ENCODE data around the gene EFHD1.
A peak's percentile ranks its signal among the peaks of the same experiment; 100 is the strongest.

Gene EFHD1

GRCh38 chr2:232603283-232603682 lies 30.1 kb upstream of the EFHD1 start:
- in situ Hi-C loops (cut with HindIII; ENCODE audit: low pct_unique_long_range_greater_than_20kb, low sequenced_read_pairs): no loop called here
- DNase-seq (ENCODE audit: low read depth in 1 of 2, low spot score in 1 of 2): no peak
- no peak for TF ChIP-seq JUND (IDR thresholded peaks at IDR 0.05; ENCODE audit: low read depth)

- no peak for TF ChIP-seq JUND (IDR thresholded peaks at IDR 0.05; ENCODE audit: low read depth)
- no peak for DNase-seq (ENCODE audit: low read depth in 1 of 2, low spot score in 1 of 2)
- in situ Hi-C loops (cut with HindIII; ENCODE audit: low pct_unique_long_range_greater_than_20kb, low sequenced_read_pairs): no loop called here
These were observed 28.9 kb upstream of the EFHD1 start for GRCh38 chr2:232604535-232604934.

DNA sequence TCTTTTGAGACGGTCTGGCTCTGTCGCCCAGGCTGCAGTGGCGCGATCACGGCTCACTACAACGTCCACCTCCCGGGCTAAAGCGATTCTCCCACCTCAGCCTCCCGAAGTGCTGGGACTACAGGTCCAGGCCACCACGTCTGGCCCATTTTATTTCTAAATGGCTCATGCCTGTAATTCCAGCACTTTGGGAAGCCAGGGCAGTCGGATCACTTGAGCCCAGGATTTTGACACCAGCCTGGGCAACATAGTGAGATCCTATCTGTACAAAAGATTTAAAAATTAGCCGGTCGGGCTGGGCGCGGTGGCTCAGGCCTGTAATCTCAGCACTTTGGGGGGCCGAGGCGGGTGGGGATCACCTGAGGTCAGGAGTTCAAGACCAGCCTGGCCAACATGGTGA lies 26.4 kb upstream of the EFHD1 start:
- in situ Hi-C loops (cut with HindIII; ENCODE audit: low pct_unique_long_range_greater_than_20kb, low sequenced_read_pairs): no loop called here
- no peak for DNase-seq (ENCODE audit: low read depth in 1 of 2, low spot score in 1 of 2)
- TF ChIP-seq JUND (IDR thresholded peaks at IDR 0.05; ENCODE audit: low read depth): no peak

DNA sequence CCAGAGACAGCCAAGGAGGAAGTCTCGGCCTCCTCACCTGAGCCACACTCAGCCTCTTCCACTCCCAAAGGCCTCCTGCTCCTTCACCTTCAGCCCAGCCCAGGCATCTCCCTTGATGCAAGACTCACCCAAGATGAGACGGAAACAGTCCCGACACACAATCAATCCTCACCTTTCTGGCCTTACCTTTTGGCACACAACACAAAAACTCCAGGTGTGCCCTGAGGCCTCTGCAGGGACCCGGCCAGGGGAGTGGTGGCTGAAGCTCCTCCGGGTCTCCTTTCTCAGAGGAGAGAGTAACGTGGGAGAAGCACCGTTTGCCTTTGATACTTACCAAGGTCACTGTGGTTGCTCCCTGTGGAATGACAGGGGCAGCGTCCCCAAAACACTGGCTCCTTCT lies 23.8 kb upstream of the EFHD1 start:
- DNase-seq (ENCODE audit: low read depth in 1 of 2, low spot score in 1 of 2): no peak
- no peak for TF ChIP-seq JUND (IDR thresholded peaks at IDR 0.05; ENCODE audit: low read depth)
- in situ Hi-C loops (cut with HindIII; ENCODE audit: low pct_unique_long_range_greater_than_20kb, low sequenced_read_pairs): no loop called here

DNA sequence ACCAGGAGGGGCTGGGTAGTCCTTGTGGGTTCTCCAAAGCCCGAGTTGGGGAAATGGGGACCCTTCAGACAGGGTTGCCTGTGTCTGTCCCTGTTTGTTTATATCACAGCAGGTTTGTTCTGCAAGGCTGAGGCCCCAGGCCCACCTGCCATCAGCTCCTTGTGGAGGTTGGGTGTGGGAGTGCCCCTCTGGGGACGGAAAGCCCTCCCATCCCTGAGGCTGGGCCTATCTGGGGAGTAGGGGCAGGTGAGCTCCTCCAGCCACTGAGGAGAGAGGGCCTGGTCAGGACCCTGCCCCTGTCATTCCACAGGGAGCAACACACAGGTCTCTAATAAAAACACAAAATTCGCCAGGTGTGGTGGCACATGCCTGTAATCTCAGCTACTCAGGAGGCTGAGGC lies 23.3 kb upstream of the EFHD1 start:
- TF ChIP-seq JUND (IDR thresholded peaks at IDR 0.05; ENCODE audit: low read depth): no peak
- DNase-seq (ENCODE audit: low read depth in 1 of 2, low spot score in 1 of 2): no peak
- in situ Hi-C loops (cut with HindIII; ENCODE audit: low pct_unique_long_range_greater_than_20kb, low sequenced_read_pairs): no loop called here

DNA sequence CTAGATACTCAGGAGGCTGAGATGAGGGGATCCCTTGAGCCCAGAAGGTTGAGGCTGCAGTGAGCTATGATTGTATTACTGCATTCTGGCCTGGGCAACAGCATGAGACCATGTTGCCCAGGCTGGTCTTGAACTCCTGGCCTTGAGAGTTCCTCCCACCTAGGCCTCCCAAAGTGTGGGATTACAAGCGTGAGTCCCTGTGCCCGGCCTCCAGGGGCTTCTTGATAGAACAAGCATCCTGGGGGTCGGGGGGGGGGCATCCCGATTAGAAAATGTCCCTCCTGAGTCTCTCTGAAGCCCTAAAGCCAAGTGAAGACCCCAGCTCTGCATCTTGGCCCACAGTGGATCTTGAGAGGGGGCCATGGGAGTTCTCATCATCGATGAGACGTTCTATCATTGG lies 22.3 kb upstream of the EFHD1 start:
- in situ Hi-C loops (cut with HindIII; ENCODE audit: low pct_unique_long_range_greater_than_20kb, low sequenced_read_pairs): no loop called here
- no peak for TF ChIP-seq JUND (IDR thresholded peaks at IDR 0.05; ENCODE audit: low read depth)
- DNase-seq (ENCODE audit: low read depth in 1 of 2, low spot score in 1 of 2): no peak

DNA sequence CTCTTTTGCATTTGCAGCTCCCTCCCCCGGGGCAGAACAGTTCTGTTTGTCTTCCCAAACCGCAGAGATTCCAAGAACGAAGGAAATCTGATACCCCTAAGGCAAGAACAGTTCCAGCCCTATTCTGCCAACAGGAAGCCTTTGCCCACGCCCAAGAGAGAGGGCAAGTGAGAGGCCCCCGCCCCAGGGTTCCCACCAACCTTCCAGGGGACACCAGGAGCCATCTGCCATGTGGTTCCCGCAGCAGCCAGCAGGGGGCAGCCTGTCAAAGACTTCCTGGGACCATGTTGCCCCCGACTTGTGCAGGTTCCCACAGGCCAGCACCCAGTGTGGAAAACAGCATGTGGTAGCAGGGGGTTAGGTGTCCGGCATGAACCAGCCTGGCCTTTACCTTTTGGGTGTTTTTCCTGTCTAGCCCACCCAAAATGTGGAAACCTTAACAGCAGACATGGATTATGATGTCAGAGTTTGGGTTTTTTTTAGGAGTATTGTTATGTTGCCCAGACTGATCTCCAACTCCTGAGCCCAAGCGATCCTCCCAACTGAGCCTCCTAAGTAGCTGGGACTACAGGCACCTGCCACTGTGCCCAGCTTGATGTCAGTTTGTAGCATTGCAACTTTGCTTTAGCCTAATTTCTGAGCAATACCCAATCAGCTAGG lies 21.7 kb upstream of the EFHD1 start:
- TF ChIP-seq JUND (IDR thresholded peaks at IDR 0.05; ENCODE audit: low read depth): no peak; the same call in 1 of the 2 replicates
- in situ Hi-C loops (cut with HindIII; ENCODE audit: low pct_unique_long_range_greater_than_20kb, low sequenced_read_pairs): no loop called here
- peak in 1 of 2 experiments; percentile 99 for DNase-seq (ENCODE audit: low read depth in 1 of 2, low spot score in 1 of 2)

GRCh38 chr2:232613538-232614134 lies 19.8 kb upstream of the EFHD1 start:
- no peak for DNase-seq (ENCODE audit: low read depth in 1 of 2, low spot score in 1 of 2)
- no peak for TF ChIP-seq JUND (IDR thresholded peaks at IDR 0.05; ENCODE audit: low read depth)
- in situ Hi-C loops (cut with HindIII; ENCODE audit: low pct_unique_long_range_greater_than_20kb, low sequenced_read_pairs): no loop called here

GRCh38 chr2:232615339-232615738 lies 18.1 kb upstream of the EFHD1 start:
- in situ Hi-C loops (cut with HindIII; ENCODE audit: low pct_unique_long_range_greater_than_20kb, low sequenced_read_pairs): no loop called here
- no peak for TF ChIP-seq JUND (IDR thresholded peaks at IDR 0.05; ENCODE audit: low read depth)
- no peak for DNase-seq (ENCODE audit: low read depth in 1 of 2, low spot score in 1 of 2)

DNA sequence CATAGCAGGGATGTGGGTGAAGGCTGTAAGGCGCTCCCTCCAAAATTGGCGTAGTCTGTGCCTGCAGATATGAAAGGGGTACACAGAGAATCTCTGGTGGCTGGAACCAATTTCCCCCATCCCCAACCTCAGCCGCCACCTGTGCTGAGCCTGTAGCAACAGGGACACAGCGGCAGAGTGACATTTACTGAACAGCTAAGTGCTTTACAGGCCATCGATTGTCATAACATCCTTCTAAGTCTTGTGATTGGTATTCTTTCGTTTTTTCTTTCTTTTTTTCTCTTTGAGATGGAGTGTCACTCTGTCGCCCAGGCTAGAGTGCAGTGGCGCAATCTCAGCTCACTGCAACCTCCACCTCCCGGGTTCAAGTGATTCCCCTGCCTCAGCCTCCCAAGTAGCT lies 12.2 kb upstream of the EFHD1 start:
- no peak for TF ChIP-seq JUND (IDR thresholded peaks at IDR 0.05; ENCODE audit: low read depth)
- in situ Hi-C loops (cut with HindIII; ENCODE audit: low pct_unique_long_range_greater_than_20kb, low sequenced_read_pairs): no loop called here
- no peak for DNase-seq (ENCODE audit: low read depth in 1 of 2, low spot score in 1 of 2)

GRCh38 chr2:232622563-232622962 lies 10.8 kb upstream of the EFHD1 start:
- DNase-seq (ENCODE audit: low read depth in 1 of 2, low spot score in 1 of 2): no peak
- no peak for TF ChIP-seq JUND (IDR thresholded peaks at IDR 0.05; ENCODE audit: low read depth)
- in situ Hi-C loops (cut with HindIII; ENCODE audit: low pct_unique_long_range_greater_than_20kb, low sequenced_read_pairs): no loop called here

DNA sequence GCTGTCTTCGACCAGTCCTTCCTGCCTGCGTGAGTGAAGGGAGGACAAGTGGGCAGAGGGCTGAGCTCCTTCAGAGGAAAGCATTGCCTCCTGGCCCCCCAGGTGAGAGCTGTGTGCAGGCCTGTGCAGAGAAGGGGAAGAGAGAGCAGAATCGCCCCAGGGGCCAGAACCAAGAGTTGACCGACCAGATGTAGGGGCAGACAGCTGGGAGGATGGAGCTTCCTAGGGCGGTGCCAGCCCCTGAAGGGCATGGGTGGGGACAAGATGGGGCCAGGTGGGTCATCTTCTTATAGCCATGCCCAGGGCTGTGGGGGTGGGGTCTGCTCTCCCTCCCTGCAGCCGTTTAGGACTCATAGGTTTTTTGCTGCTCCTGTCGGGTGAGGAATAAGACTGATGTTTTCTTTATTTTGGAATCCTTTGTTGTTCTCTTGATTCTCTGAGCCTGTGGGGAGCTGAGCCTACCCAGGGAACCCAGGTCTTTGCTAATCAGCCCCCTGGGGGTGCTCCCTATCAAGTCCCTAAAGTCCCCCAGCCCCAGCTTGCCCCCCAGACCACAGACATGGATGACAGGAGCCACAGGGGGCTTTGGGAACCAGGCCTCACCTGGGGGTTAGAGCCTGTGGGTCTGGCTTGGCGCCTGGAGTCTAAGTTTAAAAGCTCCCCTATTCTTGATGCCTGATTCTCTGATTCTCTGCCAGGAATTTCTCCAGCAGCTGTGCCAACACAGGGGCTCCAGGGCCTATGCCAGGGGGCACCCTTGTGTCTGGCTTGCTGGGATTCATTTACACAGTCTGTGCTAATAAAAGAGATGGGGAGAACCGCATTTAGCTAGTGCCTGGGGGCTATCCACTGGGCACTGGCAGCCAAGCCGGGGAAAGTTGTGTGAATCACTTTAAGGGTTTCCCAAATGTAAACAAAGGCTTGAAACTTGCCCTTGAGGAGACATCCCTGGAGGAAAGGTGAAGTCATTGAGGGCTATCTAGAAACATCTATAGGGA lies 9.3 kb upstream of the EFHD1 start:
- no peak for TF ChIP-seq JUND (IDR thresholded peaks at IDR 0.05; ENCODE audit: low read depth)
- peak in 1 of 2 experiments; percentile 79 for DNase-seq (ENCODE audit: low read depth in 1 of 2, low spot score in 1 of 2)
- in situ Hi-C loops (cut with HindIII; ENCODE audit: low pct_unique_long_range_greater_than_20kb, low sequenced_read_pairs): no loop called here

- in situ Hi-C loops (cut with HindIII; ENCODE audit: low pct_unique_long_range_greater_than_20kb, low sequenced_read_pairs): no loop called here
- no peak for DNase-seq (ENCODE audit: low read depth in 1 of 2, low spot score in 1 of 2)
- TF ChIP-seq JUND (IDR thresholded peaks at IDR 0.05; ENCODE audit: low read depth): no peak
These were observed 6.8 kb upstream of the EFHD1 start for GRCh38 chr2:232626584-232626983.

Measured in T47D (cell line).